Measurements from ENCODE around the gene ASXL2.
"Not testable (repeated sequence)": the region's sequence is repeated elsewhere in the genome, so short reads cannot be mapped to it uniquely, and the experiment has no call there.

Gene ASXL2

DNA sequence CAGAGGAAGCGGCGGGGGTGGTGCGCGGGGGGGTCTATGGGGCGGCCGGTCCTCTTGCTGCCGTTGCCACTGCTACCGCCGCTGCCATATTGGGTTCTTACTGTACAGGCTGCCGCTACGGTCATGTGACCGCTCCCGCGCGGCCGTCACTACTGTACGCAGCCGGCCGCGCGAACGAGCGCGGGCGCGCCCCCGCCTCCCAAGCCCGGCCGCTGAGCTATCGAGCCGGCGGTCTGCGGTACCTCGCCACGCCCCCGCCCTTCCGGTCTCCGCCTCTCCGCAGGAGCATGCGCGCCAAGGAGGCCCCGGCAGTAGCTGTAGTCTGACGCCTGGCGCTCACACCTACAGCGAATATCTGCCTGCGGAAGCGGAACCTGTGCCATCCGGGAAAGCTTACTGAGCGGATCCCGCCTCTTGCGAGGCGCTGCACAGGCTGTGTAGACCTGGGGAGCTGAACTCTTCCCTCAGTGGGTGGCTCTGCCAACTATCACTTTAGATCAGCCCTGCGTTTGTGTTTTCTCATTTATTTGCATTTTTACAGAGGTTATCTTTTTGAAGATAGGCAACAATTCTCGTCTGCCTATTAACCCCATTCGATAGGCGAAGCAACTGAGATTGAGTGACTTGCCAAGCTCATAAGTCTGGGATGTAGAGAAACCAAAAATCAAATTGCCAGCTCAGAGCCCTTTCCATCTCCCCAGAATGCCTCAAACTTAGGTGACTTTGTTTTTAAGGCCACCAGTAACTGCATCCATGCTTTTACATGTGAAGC lies at the start of gene ASXL2:
Gene ASXL2, minus strand, starts transcription at position 127 of the 772 bp plus-strand sequence. CDS start 265 bp downstream, outside the sequence.
- DNase-seq (ENCODE audit: low spot score) = peak; percentile 96

DNA sequence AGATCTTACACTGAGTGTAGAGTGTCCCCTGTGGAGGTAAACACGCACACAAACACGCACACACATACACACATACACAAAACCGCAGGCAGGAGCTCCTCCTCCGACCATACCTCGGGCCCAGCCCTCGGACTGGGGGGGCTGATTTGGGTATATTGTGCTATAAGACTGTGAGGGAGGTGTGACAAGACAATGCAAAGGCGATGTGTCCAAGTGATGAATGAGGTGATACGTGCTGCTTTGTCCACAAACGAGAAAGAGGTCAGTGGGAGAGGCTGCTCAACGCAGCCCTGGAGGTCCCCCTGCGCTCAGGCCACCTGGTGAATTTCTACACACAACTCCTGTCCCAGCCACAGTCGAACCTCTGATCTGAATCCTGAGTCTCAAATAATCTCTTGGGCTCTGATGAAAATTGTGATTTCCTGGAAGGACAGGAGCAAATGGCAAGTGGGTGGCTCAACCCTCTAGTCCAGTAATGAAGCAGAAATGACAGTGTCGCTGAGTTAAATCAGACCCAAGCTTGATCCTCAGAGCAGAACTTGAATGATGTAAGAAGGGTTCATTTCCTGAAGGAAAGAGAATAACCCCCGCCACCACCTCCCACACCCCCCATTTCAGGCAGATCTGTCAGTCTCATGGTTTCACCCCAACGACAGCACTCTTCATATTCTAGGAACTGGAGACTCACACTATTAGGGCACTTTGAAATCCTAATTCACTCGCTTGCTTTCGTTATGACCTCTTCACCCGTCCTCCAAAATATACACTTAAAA lies 48.9 kb upstream of the ASXL2 start:
- DNase-seq (ENCODE audit: low spot score) = no peak

DNA sequence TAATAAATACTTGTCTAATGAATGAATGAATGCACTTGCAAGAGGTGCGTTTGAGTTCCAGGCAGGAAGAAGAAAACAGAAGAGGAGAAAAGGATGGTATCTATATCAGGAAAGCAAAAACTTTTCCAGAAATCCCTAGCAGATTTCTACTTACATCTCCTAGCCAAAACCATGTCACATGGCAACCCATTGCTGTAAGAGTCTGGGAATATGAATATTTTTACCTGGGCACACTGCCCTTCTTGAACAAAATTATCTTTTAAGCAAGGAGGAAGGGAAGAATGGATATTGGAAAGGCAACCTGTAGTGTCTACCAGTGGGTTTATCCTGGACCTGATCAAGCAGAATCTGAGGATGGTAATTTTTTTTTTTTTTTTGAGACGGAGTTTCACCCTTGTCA lies 44.2 kb upstream of the ASXL2 start:
- no peak for DNase-seq (ENCODE audit: low spot score)

DNA sequence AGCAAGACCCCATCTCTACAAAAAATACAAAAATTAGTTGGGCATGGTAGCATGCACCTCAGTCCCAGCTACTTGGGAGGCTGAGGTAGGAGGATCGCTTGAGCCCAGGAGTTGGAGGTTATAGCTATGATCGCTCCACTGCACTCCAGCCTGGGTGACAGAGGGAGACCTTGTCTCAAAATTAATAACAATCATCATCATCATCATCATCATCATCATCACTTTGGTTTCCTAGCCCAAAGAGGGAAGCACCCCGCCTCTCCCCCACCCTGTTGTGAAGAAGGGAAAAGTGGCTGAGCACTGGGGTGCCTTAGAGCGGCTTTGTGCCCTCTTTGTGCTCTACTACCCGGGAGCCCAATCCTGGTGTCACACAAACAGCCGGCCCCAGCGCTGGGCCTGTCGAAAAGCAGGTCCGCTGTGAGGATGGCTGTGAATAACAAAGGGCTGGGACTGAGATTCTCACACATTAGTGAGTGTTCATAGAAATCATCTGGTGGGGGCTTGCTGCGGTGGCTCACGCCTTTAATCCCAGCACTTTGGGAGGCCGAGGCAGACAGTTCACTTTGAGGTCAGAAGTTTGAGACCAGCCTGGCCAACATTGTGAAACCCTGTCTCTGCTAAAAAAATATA lies 42.6 kb upstream of the ASXL2 start:
- no peak for DNase-seq (ENCODE audit: low spot score)

- no peak for DNase-seq (ENCODE audit: low spot score)
Measured at GRCh38 chr2:25920336-25920735, 42.0 kb upstream of the ASXL2 start.

- DNase-seq (ENCODE audit: low spot score) = no peak
Measured at GRCh38 chr2:25917832-25918231, 39.5 kb upstream of the ASXL2 start.

GRCh38 chr2:25917411-25917810 lies 39.1 kb upstream of the ASXL2 start:
- DNase-seq (ENCODE audit: low spot score) = not testable (repeated sequence)

DNA sequence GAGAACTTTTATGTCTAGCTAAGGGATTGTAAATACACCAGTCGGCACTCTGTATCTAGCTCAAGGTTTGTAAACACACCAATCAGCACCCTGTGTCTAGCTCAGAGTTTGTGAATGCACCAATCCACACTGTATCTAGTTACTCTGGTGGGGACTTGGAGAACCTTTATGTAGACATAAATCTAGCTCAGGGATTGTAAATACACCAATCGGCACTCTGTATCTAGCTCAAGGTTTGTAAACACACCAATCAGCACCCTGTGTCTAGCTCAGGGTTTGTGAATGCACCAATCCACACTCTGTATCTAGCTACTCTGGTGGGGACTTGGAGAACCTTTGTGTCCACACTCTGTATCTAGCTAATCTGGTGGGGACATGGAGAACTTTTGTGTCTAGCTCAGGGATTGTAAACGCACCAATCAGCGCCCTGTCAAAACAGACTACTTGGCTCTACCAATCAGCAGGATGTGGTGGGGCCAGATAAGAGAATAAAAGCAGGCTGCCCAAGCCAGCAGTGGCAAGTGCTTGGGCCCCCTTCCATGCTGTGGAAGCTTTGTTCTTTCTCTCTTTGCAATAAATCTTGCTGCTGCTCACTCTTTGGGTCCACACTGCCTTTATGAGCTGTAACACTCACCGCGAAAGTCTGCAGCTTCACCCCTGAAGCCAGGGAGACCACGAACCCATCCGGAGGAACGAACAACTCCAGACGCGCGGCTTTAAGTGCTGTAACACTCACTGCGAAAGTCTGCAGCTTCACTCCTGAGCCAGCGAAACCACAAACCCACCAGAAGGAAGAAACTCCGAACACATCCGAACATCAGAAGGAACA lies 37.9 kb upstream of the ASXL2 start:
- not testable (repeated sequence) for DNase-seq (ENCODE audit: low spot score)

GRCh38 chr2:25915411-25915810 lies 37.1 kb upstream of the ASXL2 start:
- not testable (repeated sequence) for DNase-seq (ENCODE audit: low spot score)

DNA sequence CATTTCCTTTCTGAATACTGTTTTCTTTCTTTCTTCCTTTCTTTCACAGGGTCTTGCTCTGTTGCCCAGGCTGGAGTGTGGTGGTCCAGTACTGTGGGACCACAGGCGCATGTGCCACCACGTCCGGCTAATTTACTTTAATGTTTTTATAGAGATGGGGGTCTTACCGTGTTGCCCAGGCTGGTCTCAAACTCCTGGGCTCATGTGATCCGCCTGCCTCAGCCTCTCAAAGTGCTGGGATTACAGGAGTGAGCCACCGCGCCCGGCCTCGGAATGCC lies 35.3 kb upstream of the ASXL2 start:
- DNase-seq (ENCODE audit: low spot score) = not testable (repeated sequence)

DNA sequence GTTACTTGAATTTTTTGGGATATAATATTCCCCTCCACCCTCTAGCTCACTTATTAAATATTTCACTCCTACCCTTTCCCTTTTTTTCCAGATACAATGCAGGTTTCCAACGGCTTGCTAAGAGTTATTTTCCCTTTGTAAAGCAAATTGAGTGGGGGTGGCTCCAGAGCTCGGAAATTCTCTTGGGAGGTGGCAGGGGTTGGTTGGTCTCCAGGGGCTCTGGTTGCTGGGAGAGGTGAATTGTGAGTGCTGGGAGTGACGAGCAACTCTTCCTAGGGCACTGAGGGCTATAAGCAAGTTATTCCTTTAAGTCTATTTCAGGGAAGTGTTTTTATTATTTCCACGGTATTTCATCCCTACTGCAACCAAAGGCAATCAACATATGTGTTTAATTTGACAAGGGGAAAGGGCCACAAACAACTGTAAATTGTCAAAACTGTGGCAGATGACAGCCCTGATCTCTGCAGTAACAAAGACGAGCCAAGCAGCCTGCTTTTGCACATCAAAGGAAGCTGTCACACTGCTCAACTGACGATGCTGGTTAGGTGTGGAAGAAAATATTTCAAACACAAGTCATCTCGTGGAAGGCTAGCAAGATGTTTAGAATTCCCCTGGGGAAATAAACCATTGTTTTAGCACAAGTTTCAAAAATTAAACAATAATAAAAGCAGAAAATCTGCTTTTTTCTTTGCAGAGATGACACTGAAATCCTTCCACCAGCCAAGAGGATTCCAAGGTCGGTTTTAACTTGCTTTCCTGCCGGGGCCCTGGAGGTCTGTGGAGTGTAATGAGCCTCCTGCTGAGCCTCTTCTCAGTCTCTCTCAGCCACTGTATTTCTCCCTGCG lies 34.8 kb upstream of the ASXL2 start:
- no peak for DNase-seq (ENCODE audit: low spot score)

DNA sequence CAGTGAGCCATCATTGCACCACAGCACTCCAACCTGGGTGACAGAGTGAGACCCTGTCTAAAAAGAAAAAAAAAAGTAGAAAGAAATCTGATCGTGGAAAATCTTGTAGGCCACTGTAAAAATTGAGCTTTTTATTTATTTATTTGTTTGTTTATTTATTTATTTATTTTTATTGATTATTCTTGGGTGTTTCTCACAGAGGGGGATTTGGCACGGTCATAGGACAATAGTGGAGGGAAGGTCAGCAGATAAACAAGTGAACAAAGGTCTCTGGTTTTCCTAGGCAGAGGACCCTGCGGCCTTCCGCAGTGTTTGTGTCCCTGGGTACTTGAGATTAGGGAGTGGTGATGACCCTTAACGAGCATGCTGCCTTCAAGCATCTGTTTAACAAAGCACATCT lies 31.3 kb upstream of the ASXL2 start:
- DNase-seq (ENCODE audit: low spot score) = not testable (repeated sequence)

DNA sequence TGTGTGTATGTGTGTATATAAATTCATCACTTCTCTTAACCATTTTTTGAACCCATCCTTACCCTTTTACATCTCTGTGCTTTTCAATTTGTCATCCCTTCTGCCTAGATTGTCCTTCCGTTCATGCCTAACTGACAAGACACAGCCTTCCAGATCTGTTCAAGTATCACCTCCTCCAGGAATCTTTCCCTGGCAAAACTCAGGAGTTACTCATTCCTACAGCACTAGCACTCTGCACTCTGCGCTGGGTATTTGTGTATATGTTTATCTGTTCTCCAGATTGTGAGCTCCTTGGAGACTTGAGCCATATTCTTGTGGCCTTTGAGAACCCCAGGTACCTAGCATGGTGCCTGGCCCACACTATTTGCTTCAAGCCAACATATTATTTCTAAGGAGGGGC lies 26.8 kb upstream of the ASXL2 start:
- no peak for DNase-seq (ENCODE audit: low spot score)

DNA sequence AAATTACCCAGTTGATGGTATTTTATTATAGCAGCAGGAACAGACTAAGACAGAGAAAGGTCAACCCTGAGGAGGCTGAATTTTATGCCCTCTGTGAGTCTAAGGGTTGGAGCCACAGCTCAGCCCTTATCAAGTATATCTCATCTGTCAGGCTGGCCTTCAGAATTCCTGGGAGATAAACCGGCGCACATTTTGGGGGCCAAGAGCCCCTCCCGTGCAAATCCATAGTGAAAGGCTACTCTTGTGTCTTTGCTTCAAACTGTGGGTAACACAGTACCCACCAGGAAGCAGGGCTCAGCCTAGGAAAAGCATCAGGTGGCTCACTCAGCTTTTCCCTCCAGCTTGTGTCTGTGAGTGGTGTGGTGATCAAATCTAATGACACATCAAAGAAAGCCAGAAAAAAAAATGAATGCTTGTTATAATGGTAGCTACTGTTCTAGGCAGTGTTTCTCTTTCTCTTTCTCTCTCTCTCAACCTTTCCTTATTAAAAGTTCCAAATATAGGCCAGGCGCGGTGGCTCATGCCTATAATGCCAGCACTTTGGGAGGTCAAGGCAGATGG lies 25.0 kb upstream of the ASXL2 start:
- DNase-seq (ENCODE audit: low spot score) = no peak

DNA sequence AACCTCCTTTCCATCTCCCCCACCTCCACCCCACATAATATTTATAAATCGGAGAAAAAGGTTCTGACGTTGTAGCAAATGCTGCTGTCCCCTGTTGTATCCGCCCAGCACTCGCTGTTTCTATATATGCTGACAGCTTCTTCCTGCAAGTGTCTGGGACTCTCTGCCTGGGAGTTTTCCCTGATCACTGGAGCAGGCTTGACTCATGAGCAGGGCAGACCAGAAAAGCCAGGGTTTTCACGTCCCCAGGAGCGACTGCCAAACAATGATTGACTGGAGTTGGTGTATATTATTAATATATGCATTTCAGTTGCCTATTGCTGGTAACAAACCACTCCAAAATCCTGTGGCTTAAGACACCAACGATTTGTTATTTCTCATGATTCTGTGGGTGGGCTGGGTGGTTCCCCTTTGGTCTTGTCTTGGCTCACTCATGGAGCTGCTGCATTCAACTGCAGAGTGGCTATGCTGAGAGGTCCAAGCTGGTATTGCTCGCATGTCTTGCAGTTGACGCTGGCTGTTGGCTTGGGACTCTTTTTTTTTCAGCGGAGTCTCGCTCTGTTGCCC lies 21.2 kb upstream of the ASXL2 start:
- DNase-seq (ENCODE audit: low spot score) = no peak

GRCh38 chr2:25897506-25897905 lies 19.2 kb upstream of the ASXL2 start:
- DNase-seq (ENCODE audit: low spot score) = no peak

- not testable (repeated sequence) for DNase-seq (ENCODE audit: low spot score)
Measured at GRCh38 chr2:25896308-25896707, 18.0 kb upstream of the ASXL2 start.

- no peak for DNase-seq (ENCODE audit: low spot score)
Measured at GRCh38 chr2:25895610-25896009, 17.3 kb upstream of the ASXL2 start.

DNA sequence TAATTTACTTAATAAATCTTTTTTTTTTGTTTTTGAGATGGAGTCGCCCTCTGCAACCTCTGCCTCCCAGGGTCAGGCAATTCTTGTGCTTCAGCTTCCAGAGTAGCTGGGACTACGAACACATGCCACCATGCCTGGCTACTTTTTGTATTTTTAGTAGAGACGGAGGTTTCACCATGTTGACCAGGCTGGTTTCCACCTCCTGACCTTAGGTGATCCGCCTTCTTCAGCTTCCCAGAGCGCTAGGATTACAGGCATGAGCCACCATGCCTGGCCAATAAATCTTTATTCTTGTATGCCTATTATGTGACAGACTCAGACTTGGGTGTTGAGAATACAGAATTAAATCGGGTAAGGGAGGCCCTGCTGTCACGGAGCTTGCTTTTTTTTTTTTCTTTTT lies 16.7 kb upstream of the ASXL2 start:
- DNase-seq (ENCODE audit: low spot score) = no peak

GRCh38 chr2:25894135-25894830 lies 16.0 kb upstream of the ASXL2 start:
- no peak for DNase-seq (ENCODE audit: low spot score)

All from kidney capillary endothelial cell (primary cell).